Measurements from ENCODE around the gene NSUN4. TPM values are rescaled to one million over a fixed set of nuclear protein-coding genes. Genes with fewer than 3 reads are reported as not detected.
A peak's percentile ranks its signal among the peaks of the same experiment; 100 is the strongest.

NSUN4 gene
- total and polyA plus RNA-seq, 9 of the 15 experiments (the other 6 are each of a cell fraction or from before 2014, with no cell fraction given) = 33.4 to 60.2 (median 46.3) TPM

DNA sequence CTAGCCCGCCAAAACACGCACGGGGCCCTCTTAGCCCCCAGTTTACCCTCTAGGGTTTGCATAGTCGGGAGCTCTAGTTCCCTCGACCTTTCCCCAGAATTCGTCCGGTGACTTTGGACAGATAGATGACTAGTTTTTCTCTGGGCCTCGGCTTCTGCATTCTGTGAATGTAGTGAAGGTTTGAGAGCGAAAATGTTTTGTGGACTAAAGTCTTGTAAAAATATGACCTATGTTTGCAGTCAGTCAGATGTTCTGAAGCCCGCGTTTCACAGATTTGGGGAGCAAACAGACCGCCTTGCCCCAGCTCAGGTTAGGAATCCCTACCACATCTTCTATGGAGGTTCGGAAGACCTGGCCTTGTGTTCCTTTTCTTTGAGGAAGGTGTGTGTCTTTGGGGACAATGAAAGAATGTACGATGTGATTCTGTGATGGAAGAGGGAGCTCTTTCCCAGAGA lies 36.7 kb upstream of the NSUN4 start (continued):
- TF ChIP-seq, protein P1, sequence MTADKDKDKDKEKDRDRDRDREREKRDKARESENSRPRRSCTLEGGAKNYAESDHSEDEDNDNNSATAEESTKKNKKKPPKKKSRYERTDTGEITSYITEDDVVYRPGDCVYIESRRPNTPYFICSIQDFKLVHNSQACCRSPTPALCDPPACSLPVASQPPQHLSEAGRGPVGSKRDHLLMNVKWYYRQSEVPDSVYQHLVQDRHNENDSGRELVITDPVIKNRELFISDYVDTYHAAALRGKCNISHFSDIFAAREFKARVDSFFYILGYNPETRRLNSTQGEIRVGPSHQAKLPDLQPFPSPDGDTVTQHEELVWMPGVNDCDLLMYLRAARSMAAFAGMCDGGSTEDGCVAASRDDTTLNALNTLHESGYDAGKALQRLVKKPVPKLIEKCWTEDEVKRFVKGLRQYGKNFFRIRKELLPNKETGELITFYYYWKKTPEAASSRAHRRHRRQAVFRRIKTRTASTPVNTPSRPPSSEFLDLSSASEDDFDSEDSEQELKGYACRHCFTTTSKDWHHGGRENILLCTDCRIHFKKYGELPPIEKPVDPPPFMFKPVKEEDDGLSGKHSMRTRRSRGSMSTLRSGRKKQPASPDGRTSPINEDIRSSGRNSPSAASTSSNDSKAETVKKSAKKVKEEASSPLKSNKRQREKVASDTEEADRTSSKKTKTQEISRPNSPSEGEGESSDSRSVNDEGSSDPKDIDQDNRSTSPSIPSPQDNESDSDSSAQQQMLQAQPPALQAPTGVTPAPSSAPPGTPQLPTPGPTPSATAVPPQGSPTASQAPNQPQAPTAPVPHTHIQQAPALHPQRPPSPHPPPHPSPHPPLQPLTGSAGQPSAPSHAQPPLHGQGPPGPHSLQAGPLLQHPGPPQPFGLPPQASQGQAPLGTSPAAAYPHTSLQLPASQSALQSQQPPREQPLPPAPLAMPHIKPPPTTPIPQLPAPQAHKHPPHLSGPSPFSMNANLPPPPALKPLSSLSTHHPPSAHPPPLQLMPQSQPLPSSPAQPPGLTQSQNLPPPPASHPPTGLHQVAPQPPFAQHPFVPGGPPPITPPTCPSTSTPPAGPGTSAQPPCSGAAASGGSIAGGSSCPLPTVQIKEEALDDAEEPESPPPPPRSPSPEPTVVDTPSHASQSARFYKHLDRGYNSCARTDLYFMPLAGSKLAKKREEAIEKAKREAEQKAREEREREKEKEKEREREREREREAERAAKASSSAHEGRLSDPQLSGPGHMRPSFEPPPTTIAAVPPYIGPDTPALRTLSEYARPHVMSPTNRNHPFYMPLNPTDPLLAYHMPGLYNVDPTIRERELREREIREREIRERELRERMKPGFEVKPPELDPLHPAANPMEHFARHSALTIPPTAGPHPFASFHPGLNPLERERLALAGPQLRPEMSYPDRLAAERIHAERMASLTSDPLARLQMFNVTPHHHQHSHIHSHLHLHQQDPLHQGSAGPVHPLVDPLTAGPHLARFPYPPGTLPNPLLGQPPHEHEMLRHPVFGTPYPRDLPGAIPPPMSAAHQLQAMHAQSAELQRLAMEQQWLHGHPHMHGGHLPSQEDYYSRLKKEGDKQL (CRISPR knock-in tag; IDR thresholded peaks at IDR 0.05; ENCODE audit: borderline replicate concordance) = no peak
- no peak for TF ChIP-seq ZNF134 (CRISPR knock-in tag; conservative IDR thresholded peaks at IDR 0.05)
- TF ChIP-seq RBM39 (optimal IDR thresholded peaks at IDR 0.05; ENCODE audit: low read depth, low read length) = no peak
- TF ChIP-seq PYGO2 (tag; IDR thresholded peaks at IDR 0.05) = no peak
- TF ChIP-seq ZFP30 (CRISPR knock-in tag; IDR thresholded peaks at IDR 0.05; ENCODE audit: borderline replicate concordance) = no peak
- no peak for TF ChIP-seq NR4A1 (CRISPR knock-in tag; IDR thresholded peaks at IDR 0.05)
- TF ChIP-seq NR4A1 (tag; IDR thresholded peaks at IDR 0.05) = no peak
- TF ChIP-seq POLR3G (IDR thresholded peaks at IDR 0.05; ENCODE audit: extremely low read depth, insufficient read length, insufficient replicate concordance) = no peak
- TF ChIP-seq TCF3 (CRISPR knock-in tag; IDR thresholded peaks at IDR 0.05) = no peak
- TF ChIP-seq GABPA (tag; conservative IDR thresholded peaks at IDR 0.05; ENCODE audit: low read depth) = no peak
- TF ChIP-seq SAFB2 (IDR thresholded peaks at IDR 0.05; ENCODE audit: borderline replicate concordance, low read depth, low read length, severe bottlenecking) = no peak
- no peak for TF ChIP-seq TGIF2 (CRISPR knock-in tag; IDR thresholded peaks at IDR 0.05)
- TF ChIP-seq, protein P2, sequence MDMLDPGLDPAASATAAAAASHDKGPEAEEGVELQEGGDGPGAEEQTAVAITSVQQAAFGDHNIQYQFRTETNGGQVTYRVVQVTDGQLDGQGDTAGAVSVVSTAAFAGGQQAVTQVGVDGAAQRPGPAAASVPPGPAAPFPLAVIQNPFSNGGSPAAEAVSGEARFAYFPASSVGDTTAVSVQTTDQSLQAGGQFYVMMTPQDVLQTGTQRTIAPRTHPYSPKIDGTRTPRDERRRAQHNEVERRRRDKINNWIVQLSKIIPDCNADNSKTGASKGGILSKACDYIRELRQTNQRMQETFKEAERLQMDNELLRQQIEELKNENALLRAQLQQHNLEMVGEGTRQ (CRISPR knock-in tag; IDR thresholded peaks at IDR 0.05) = no peak
- peak in 1 of 2 experiments; percentile 52; a peak in 1 of 4 replicates for TF ChIP-seq CSDE1 (IDR thresholded peaks at IDR 0.05)
- no peak for TF ChIP-seq SAFB (IDR thresholded peaks at IDR 0.05; ENCODE audit: borderline replicate concordance, low read depth, low read length)
- no peak for TF ChIP-seq EGR1 (conservative IDR thresholded peaks at IDR 0.05)
- no peak for TF ChIP-seq ZNF124 (CRISPR knock-in tag; IDR thresholded peaks at IDR 0.05)
- TF ChIP-seq, protein P3, sequence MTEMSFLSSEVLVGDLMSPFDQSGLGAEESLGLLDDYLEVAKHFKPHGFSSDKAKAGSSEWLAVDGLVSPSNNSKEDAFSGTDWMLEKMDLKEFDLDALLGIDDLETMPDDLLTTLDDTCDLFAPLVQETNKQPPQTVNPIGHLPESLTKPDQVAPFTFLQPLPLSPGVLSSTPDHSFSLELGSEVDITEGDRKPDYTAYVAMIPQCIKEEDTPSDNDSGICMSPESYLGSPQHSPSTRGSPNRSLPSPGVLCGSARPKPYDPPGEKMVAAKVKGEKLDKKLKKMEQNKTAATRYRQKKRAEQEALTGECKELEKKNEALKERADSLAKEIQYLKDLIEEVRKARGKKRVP (CRISPR knock-in tag; IDR thresholded peaks at IDR 0.05) = no peak
- TF ChIP-seq ZNF212 (CRISPR knock-in tag; IDR thresholded peaks at IDR 0.05) = no peak
- no peak for TF ChIP-seq BCOR (IDR thresholded peaks at IDR 0.05)
- no peak for TF ChIP-seq MAZ (CRISPR knock-in tag; conservative IDR thresholded peaks at IDR 0.05 in 1 of 2, IDR thresholded peaks at IDR 0.05 in 1 of 2)
- TF ChIP-seq HDAC1 (IDR thresholded peaks at IDR 0.05) = no peak; a peak in 1 of 4 replicates
- no peak for TF ChIP-seq HSF4 (CRISPR knock-in tag; IDR thresholded peaks at IDR 0.05; ENCODE audit: borderline replicate concordance)
